ENCODE data around the gene PLCG1. TPM values are rescaled to one million over a fixed set of nuclear protein-coding genes. Genes with fewer than 3 reads are reported as not detected.

The PLCG1 gene
- total and polyA plus RNA-seq, 2 experiments from 2014 or later: 27.4 to 206 TPM

DNA sequence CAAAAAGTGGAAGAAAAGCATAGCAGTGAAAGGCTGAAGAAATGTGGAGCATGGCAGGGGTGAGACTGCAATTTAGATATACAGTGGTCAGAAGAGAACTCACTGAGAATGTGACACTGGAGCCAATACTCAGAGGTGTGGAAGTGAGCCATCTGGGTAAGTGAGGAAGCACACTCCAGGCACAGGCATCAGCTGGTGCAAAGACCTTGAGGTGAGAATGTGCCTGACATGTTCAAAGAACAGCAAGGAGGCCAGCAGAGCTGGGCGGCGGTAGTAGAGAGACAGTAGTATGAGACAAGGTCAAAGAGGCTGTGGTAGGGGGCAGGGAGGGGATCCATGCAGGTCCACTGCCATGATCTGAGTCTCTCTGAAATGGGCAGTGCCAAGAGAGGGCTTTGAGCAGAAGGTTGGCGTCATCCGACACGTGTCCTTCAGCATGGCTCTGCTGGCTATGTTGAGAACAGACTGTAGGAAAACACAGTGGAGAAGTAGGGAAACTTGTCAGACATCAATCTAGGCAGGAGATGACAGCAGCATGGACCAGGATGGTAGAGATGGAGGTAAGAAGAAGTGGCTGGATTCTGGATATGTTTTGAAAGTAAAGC is 84.4 kb downstream of the PLCG1 start:
- ATAC-seq (no peak), DNase-seq (ENCODE audit: low spot score) (no peak)
- Histone ChIP-seq H3K4me1 (ENCODE audit: insufficient read depth) (no peaks in the 10 kb centered on the region), H3F3A (replicated peaks; ENCODE audit: low read depth) (no peaks in the 10 kb centered on the region), H3K9me2 (ENCODE audit: insufficient read depth) (no peaks in the 10 kb centered on the region), H3K36me3 (ENCODE audit: insufficient read depth) (no peaks in the 10 kb centered on the region), H3K4me2 (no peak overlapping the region), H3K27me3 (ENCODE audit: insufficient read depth) (no peaks in the 10 kb centered on the region), H2AFZ (no peak overlapping the region), H3K79me2 (replicated peaks; ENCODE audit: insufficient read depth) (no peaks in the 10 kb centered on the region), H3K4me3 (no peak overlapping the region), H3K27ac (ENCODE audit: low read depth) (no peak overlapping the region), H4K20me1 (replicated peaks; ENCODE audit: insufficient read depth) (no peaks in the 10 kb centered on the region)
- no peaks in the 10 kb centered on the region for H3K27me3 Mint-ChIP-seq (ENCODE audit: insufficient read depth, low read depth, poor library complexity)
- no peaks in the 10 kb centered on the region for H3K36me3 Mint-ChIP-seq (ENCODE audit: low read depth)
- no peak overlapping the region for H3K4me3 Mint-ChIP-seq
- H3K9me3 Mint-ChIP-seq: no peaks in the 10 kb centered on the region
- no peak overlapping the region for H3K27ac Mint-ChIP-seq
- H3K4me1 Mint-ChIP-seq: no peaks in the 10 kb centered on the region
- TF ChIP-seq EZH2 (IDR thresholded peaks at IDR 0.05; ENCODE audit: low read depth, unreplicated experiment) (no peak), CREB1 (CRISPR knock-in tag; IDR thresholded peaks at IDR 0.05; ENCODE audit: low read depth) (no peak), STAT1 (IDR thresholded peaks at IDR 0.05; ENCODE audit: unreplicated experiment) (no peak), EZH2phosphoT487 (IDR thresholded peaks at IDR 0.05; ENCODE audit: unreplicated experiment) (no peak), ZNF331 (CRISPR knock-in tag; IDR thresholded peaks at IDR 0.05; ENCODE audit: low read depth) (no peak)

DNA sequence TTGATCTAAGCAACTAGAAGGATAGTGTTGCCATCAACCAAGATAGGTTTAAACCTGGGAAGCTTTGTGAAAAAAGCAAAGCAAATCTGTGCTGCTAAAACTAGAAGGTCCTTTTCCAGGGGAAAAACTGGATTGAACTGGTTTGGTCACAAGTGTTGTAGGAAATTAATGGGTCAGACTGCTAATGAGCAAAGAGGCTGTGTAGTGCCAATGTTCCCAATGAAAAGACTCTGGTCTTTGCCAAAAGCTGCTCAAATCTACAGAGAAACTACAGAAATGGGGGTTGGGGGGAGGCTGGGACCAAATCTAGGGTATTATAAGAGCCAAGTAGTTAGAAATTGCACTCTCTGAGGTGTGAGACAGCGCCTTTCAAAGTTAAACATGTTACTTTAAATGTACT is 85.0 kb downstream of the PLCG1 start:
- Histone ChIP-seq H3K79me2 (replicated peaks; ENCODE audit: insufficient read depth) (no peaks in the 10 kb centered on the region), H3K27ac (ENCODE audit: low read depth) (no peak overlapping the region), H4K20me1 (replicated peaks; ENCODE audit: insufficient read depth) (no peaks in the 10 kb centered on the region), H3K4me3 (no peak overlapping the region), H3K9me2 (ENCODE audit: insufficient read depth) (no peaks in the 10 kb centered on the region), H3K27me3 (ENCODE audit: insufficient read depth) (no peaks in the 10 kb centered on the region), H3F3A (replicated peaks; ENCODE audit: low read depth) (no peaks in the 10 kb centered on the region), H3K4me2 (no peak overlapping the region), H3K4me1 (ENCODE audit: insufficient read depth) (no peaks in the 10 kb centered on the region), H3K36me3 (ENCODE audit: insufficient read depth) (no peaks in the 10 kb centered on the region), H2AFZ (no peak overlapping the region)
- TF ChIP-seq STAT1 (IDR thresholded peaks at IDR 0.05; ENCODE audit: unreplicated experiment): no peak
- no peak for TF ChIP-seq NANOG (IDR thresholded peaks at IDR 0.05; ENCODE audit: borderline replicate concordance)
- TF ChIP-seq ZNF331 (CRISPR knock-in tag; IDR thresholded peaks at IDR 0.05; ENCODE audit: low read depth): no peak
- TF ChIP-seq, protein P1, sequence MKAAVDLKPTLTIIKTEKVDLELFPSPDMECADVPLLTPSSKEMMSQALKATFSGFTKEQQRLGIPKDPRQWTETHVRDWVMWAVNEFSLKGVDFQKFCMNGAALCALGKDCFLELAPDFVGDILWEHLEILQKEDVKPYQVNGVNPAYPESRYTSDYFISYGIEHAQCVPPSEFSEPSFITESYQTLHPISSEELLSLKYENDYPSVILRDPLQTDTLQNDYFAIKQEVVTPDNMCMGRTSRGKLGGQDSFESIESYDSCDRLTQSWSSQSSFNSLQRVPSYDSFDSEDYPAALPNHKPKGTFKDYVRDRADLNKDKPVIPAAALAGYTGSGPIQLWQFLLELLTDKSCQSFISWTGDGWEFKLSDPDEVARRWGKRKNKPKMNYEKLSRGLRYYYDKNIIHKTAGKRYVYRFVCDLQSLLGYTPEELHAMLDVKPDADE (IDR thresholded peaks at IDR 0.05): no peak
- no peak for TF ChIP-seq ZNF114 (CRISPR knock-in tag; IDR thresholded peaks at IDR 0.05)
- TF ChIP-seq, protein P2, sequence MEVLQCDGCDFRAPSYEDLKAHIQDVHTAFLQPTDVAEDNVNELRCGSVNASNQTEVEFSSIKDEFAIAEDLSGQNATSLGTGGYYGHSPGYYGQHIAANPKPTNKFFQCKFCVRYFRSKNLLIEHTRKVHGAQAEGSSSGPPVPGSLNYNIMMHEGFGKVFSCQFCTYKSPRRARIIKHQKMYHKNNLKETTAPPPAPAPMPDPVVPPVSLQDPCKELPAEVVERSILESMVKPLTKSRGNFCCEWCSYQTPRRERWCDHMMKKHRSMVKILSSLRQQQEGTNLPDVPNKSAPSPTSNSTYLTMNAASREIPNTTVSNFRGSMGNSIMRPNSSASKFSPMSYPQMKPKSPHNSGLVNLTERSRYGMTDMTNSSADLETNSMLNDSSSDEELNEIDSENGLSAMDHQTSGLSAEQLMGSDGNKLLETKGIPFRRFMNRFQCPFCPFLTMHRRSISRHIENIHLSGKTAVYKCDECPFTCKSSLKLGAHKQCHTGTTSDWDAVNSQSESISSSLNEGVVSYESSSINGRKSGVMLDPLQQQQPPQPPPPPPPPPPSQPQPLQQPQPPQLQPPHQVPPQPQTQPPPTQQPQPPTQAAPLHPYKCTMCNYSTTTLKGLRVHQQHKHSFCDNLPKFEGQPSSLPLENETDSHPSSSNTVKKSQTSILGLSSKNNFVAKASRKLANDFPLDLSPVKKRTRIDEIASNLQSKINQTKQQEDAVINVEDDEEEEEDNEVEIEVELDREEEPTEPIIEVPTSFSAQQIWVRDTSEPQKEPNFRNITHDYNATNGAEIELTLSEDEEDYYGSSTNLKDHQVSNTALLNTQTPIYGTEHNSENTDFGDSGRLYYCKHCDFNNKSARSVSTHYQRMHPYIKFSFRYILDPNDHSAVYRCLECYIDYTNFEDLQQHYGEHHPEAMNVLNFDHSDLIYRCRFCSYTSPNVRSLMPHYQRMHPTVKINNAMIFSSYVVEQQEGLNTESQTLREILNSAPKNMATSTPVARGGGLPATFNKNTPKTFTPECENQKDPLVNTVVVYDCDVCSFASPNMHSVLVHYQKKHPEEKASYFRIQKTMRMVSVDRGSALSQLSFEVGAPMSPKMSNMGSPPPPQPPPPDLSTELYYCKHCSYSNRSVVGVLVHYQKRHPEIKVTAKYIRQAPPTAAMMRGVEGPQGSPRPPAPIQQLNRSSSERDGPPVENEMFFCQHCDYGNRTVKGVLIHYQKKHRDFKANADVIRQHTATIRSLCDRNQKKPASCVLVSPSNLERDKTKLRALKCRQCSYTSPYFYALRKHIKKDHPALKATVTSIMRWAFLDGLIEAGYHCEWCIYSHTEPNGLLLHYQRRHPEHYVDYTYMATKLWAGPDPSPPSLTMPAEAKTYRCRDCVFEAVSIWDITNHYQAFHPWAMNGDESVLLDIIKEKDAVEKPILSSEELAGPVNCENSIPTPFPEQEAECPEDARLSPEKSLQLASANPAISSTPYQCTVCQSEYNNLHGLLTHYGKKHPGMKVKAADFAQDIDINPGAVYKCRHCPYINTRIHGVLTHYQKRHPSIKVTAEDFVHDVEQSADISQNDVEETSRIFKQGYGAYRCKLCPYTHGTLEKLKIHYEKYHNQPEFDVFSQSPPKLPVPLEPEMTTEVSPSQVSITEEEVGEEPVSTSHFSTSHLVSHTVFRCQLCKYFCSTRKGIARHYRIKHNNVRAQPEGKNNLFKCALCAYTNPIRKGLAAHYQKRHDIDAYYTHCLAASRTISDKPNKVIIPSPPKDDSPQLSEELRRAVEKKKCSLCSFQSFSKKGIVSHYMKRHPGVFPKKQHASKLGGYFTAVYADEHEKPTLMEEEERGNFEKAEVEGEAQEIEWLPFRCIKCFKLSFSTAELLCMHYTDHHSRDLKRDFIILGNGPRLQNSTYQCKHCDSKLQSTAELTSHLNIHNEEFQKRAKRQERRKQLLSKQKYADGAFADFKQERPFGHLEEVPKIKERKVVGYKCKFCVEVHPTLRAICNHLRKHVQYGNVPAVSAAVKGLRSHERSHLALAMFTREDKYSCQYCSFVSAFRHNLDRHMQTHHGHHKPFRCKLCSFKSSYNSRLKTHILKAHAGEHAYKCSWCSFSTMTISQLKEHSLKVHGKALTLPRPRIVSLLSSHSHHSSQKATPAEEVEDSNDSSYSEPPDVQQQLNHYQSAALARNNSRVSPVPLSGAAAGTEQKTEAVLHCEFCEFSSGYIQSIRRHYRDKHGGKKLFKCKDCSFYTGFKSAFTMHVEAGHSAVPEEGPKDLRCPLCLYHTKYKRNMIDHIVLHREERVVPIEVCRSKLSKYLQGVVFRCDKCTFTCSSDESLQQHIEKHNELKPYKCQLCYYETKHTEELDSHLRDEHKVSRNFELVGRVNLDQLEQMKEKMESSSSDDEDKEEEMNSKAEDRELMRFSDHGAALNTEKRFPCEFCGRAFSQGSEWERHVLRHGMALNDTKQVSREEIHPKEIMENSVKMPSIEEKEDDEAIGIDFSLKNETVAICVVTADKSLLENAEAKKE (CRISPR knock-in tag; IDR thresholded peaks at IDR 0.05): no peak
- no peak for TF ChIP-seq CREB1 (CRISPR knock-in tag; IDR thresholded peaks at IDR 0.05; ENCODE audit: low read depth)
- no peak for DNase-seq (ENCODE audit: low spot score)
- H3K4me1 Mint-ChIP-seq: no peaks in the 10 kb centered on the region
- H3K36me3 Mint-ChIP-seq (ENCODE audit: low read depth): no peaks in the 10 kb centered on the region
- no peaks in the 10 kb centered on the region for H3K9me3 Mint-ChIP-seq
- H3K4me3 Mint-ChIP-seq: no peak overlapping the region
- no peaks in the 10 kb centered on the region for H3K27me3 Mint-ChIP-seq (ENCODE audit: insufficient read depth, low read depth, poor library complexity)
- H3K27ac Mint-ChIP-seq: no peak overlapping the region
- ATAC-seq: no peak

All from GM23338 (cell line).